Heart left ventricle (tissue), 16 donors: ENCODE results near the gene LAMA2. TPM values are rescaled to one million over a fixed set of nuclear protein-coding genes. Genes with fewer than 3 reads are reported as not detected.

Source experiments
- ATAC-seq, 4 donors: fragments of 200-7000 bp; cut with Tn5 transposase; one replicate each; pipeline ENCODE4 v1.9.1; 2020 to 2022; ENCODE audit warnings: moderate library complexity in 4 of 4, mild to moderate bottlenecking in 3 of 4, moderate number of reproducible peaks in 1 of 4
- DNase-seq, 5 donors: peaks; one replicate each; pipeline ENCODE4 v3.0.0-alpha.2; 2020
- H3K27ac ChIP-seq, 12 donors: fragments of 200-600 bp; sonication (generic) in 4 of 12; one replicate each; pipeline versions ENCODE4 v1.5.0 to v1.8.0; 2016 to 2022; ENCODE audit warnings: mild to moderate bottlenecking in 2 of 12
- H3K27me3 ChIP-seq, 9 donors: fragments of 200-600 bp; sonication (generic) in 2 of 9; one replicate each; pipeline versions ENCODE4 v1.5.1 to v1.8.0; 2016 to 2022; ENCODE audit warnings: mild to moderate bottlenecking in 3 of 9
- H3K36me3 ChIP-seq, 9 donors: fragments of 200-600 bp; sonication (generic) in 2 of 9; one replicate each; pipeline versions ENCODE4 v1.5.0 to v1.8.0; 2018 to 2022; ENCODE audit warnings: mild to moderate bottlenecking in 2 of 9
- H3K4me1 ChIP-seq, 12 donors: fragments of 200-600 bp; sonication (generic) in 4 of 12; one replicate each; pipeline versions ENCODE4 v1.5.0 to v1.8.0; 2016 to 2022; ENCODE audit warnings: mild to moderate bottlenecking in 3 of 12
- H3K4me3 ChIP-seq, 12 donors: fragments of 200-600 bp; sonication (generic) in 4 of 12; one replicate each; pipeline versions ENCODE4 v1.5.0 to v1.8.0; 2017 to 2022; ENCODE audit warnings: mild to moderate bottlenecking in 9 of 12, moderate library complexity in 4 of 12
- H3K9me3 ChIP-seq, 12 donors: fragments of 200-600 bp; sonication (generic) in 4 of 12; one replicate each; pipeline versions ENCODE4 v1.5.0 to v1.8.0; 2016 to 2022; ENCODE audit warnings: mild to moderate bottlenecking in 1 of 12
- POLR2A ChIP-seq, 2 donors: fragments of 450-650 bp; IDR thresholded peaks; one replicate each; pipeline ENCODE4 v1.6.1; 2017; ENCODE audit warnings: antibody characterized with exemption in 2 of 2, mild to moderate bottlenecking in 2 of 2, moderate library complexity in 2 of 2
- WGBS, 4 donors: extraction: QIAGEN DNeasy Blood & Tissue Kit in 2 of 4; methylation state at CpG; one replicate each; pipeline versions ENCODE4 v1.1.5 to v1.1.7; 2013 to 2018; 5-methylcytosine and 5-hydroxymethylcytosine counted together
- intact Hi-C, 10 donors: fragments of 100-400 bp; cut with DNase I; formaldehyde crosslinking; loops; one replicate each; pipeline versions ENCODE4 v1.11.1 to v1.14.2; 2022
- polyA plus RNA-seq, 2 donors: library from polyadenylated mRNA; stranded (reverse); fragments of 200-250 nt; gene quantifications; one replicate each; pipeline ENCODE4 v1.2.3, GENCODE V29; 2013
- total RNA-seq, 9 donors: library from RNA; depleted of rRNA in 2 of 9; stranded (reverse); fragments of >200 nt in 2 of 9; fragmentation: NEBNext Ultra II Directional in 3 of 9; extraction: Animal tissue kit (Norgen Biotek cat#: 25700) in 3 of 9; gene quantifications; one replicate each; pipeline versions ENCODE4 v1.1.0 to v1.2.4, GENCODE V29; 2016 to 2023
- TF ChIP-seq, protein P1 (sequence below), 12 donors: fragments of 200-600 bp; sonication (generic) in 4 of 12; IDR thresholded peaks; one replicate each; pipeline versions ENCODE4 v1.5.0 to v1.8.0; 2018 to 2022; ENCODE audit warnings: antibody characterized with exemption in 12 of 12, mild to moderate bottlenecking in 5 of 12
- donor health status: ischemic (EF 13 %, LVEDD 7.1; RV severe dilation, severe dysfunction).
- donor health status: healthy with polysubstance abuse.
- donor health status: DM: no; HTN: yes; CAD: no.
- donor health status: DM: no; HTN: no; CAD: no.
- donor health status: ischemic (EF 25% LVEDD 6.9; RV normal size, moderate dysfunction).
- donor health status: ischemic (EF 25% LVEDD 5.7; RV mildly dilated, moderate dysfunction).
- donor health status: healthy.
- donor health status: DM: yes; HTN: yes; CAD: no.
- donor health status: ischemic (EF 35%, LVEDD 5.7; RV mildly dilated, moderate dysfunction).
- donor health status: nonischemic (EF 11% LVEDD 7.7; RV severe dilation, severe dysfunction).
- donor health status: DM: yes; HTN: yes; CAD: no.
- donor health status: PGD.
- donor health status: ischemic (EF 29% LVEDD 5.4; RV normal size, mild dysfunction).
- donor health status: nonischemic (EF 23%, LVEDD 6.1; RV moderate dilation, normal function).

The LAMA2 gene
- total and polyA plus RNA-seq, 11 donors = 34.8 to 299 (median 206) TPM

DNA sequence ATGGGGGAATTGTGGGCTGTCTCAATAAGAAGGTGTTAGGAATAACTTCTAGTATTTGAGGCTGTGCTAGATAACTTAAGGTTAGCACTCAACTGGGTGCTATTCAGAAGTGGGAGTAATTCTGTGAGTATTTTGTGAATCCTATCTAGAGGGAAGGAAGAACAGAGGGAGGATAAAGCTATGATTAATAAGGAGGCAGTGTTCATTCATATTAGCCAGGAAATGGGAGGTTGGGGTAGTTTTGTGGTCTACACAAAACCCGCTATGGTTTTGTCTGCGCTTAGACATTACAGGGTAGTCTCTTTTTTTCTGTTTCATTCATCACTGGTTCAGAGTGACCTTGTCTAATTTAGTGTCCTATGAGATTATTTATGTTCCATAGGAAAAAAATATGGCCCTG is 486.0 kb downstream of the LAMA2 start:
- Histone ChIP-seq H3K4me1 (peaks cover 0 to 28% (median 6%) of the 10 kb centered on the region in 12 donors), H3K36me3 (peaks cover 0 to 78% (median 22%) of the 10 kb centered on the region in 9 donors), H3K4me3 (no peak overlapping the region), H3K27ac (peak overlapping the region in 10 of 12 donors; percentile 3 to 81 (median 64)), H3K27me3 (no peaks in the 10 kb centered on the region), H3K9me3 (no peaks in the 10 kb centered on the region)
- DNase-seq (no peak), ATAC-seq (peak in 1 of 4 donors; percentile 7)
- no peak for TF ChIP-seq POLR2A (IDR thresholded peaks at IDR 0.05)
- TF ChIP-seq, protein P1, sequence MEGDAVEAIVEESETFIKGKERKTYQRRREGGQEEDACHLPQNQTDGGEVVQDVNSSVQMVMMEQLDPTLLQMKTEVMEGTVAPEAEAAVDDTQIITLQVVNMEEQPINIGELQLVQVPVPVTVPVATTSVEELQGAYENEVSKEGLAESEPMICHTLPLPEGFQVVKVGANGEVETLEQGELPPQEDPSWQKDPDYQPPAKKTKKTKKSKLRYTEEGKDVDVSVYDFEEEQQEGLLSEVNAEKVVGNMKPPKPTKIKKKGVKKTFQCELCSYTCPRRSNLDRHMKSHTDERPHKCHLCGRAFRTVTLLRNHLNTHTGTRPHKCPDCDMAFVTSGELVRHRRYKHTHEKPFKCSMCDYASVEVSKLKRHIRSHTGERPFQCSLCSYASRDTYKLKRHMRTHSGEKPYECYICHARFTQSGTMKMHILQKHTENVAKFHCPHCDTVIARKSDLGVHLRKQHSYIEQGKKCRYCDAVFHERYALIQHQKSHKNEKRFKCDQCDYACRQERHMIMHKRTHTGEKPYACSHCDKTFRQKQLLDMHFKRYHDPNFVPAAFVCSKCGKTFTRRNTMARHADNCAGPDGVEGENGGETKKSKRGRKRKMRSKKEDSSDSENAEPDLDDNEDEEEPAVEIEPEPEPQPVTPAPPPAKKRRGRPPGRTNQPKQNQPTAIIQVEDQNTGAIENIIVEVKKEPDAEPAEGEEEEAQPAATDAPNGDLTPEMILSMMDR (IDR thresholded peaks at IDR 0.05) = no peak
- intact Hi-C loops = loop anchor here in 3 of 10 donors (5.0 to 10.0 kb wide), 3 partner anchors 37 to 644 kb away; no protein-coding TSS in a partner anchor
- WGBS, 4 donors = 85 to 100% (median 94%) methylated on average over 2 of the region's 2 CpGs

DNA sequence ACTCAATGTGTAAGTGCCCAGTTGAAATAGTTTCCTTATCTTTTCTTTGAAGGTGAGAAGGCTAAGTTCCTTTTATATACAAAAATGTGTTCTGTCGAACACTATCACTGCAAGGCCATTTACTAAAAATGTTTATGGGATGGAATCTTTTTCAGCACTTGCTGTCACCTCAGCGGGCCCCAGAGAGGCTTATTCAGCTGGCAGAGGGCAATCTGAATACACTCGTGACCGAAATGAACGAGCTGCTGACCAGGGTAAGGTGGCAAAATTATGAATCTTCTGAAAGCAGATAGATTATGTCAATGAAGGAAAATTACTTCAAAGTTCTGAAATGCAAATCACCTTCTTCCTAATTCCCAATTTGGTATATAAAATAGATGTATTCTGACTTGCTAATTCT is 486.8 kb downstream of the LAMA2 start:
- 38 to 49% (median 42%) methylated on average over 5 of the region's 5 CpGs for WGBS, 4 donors
- no peak for TF ChIP-seq POLR2A (IDR thresholded peaks at IDR 0.05)
- TF ChIP-seq, protein P1 (IDR thresholded peaks at IDR 0.05) = no peak
- Histone ChIP-seq H3K4me3 (peak overlapping the region in 2 of 12 donors; percentile 13 to 30), H3K36me3 (peaks cover 0 to 78% (median 22%) of the 10 kb centered on the region in 9 donors), H3K27me3 (no peaks in the 10 kb centered on the region), H3K27ac (peak overlapping the region in 11 of 12 donors; percentile 19 to 81 (median 59)), H3K4me1 (peaks cover 0 to 28% (median 6%) of the 10 kb centered on the region in 12 donors), H3K9me3 (no peaks in the 10 kb centered on the region)
- intact Hi-C loops = loop anchor here in 4 of 10 donors (5.0 to 10.0 kb wide), 3 partner anchors 37 to 645 kb away; no protein-coding TSS in a partner anchor
- DNase-seq (peak in 1 of 5 donors; percentile 17), ATAC-seq (peak; percentile 40 to 62 (median 46))

DNA sequence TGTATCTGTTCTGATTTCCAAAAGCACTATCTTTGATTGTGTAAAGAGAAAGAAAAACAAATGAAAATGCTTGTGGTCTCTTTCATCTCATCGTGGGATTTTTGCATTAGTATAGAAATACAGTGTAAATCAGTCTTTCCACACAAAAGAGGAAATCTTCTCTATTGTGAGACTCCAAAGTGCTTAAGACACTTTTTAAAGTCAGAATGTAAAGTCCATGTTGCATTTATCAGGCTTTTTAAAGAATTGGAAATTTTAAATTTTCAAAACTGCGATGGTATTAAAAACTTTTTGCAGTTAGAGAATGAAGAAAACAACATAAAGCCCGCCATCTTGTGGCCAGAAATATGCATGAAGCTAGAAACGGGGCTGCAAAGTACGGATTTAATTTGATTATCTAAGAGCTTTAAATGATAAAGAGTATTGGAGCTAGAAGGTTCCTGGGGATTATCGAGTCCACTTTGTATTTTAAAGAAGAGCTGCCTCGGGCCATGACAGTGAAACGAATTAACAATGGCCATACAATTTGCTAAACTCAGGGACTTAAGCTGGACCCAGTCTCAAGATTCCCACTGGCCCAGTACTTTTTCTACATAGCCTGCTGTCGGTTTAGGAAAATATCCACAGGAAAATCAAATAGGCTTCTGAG is 487.5 kb downstream of the LAMA2 start:
- ATAC-seq = no peak
- peaks cover 0 to 28% (median 6%) of the 10 kb centered on the region in 12 donors for H3K4me1 ChIP-seq
- 8 to 11% (median 9%) methylated on average over 9 of the region's 9 CpGs for WGBS, 4 donors
- peak in 1 of 5 donors; percentile 20 for DNase-seq
- no peaks in the 10 kb centered on the region for H3K27me3 ChIP-seq
- intact Hi-C loops = loop anchor here in 2 of 10 donors (10.0 kb wide), 1 partner anchor 646 kb away; no protein-coding TSS in a partner anchor
- H3K36me3 ChIP-seq = peaks cover 0 to 83% (median 22%) of the 10 kb centered on the region in 9 donors
- H3K27ac ChIP-seq = peak overlapping the region in 11 of 12 donors; percentile 19 to 81 (median 59)
- H3K4me3 ChIP-seq = peak overlapping the region in 3 of 12 donors; percentile 1 to 30 (median 13)
- TF ChIP-seq, protein P1 (IDR thresholded peaks at IDR 0.05) = peak; percentile 53 to 73 (median 66)
- no peak for TF ChIP-seq POLR2A (IDR thresholded peaks at IDR 0.05)
- H3K9me3 ChIP-seq = no peaks in the 10 kb centered on the region

DNA sequence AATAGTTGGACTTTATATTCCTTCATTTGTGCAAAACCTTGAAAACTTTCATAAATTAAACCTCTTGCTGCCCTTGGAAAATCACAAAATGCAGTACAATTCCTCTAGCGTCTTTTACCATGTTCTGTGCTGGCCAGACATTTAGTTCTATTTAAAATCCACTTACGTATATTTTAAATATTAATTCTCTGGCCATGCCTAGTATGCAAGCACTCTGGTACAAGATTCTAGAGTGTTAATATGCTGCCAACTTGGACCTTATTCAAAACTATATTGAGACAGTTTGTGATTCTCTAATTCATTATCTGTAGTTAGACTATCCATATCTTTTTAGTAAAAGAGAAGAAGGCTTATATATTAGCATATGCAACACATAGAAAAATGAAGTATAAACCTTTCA is 498.9 kb downstream of the LAMA2 start:
- Histone ChIP-seq H3K27ac (peak overlapping the region in 5 of 12 donors; percentile 11 to 31 (median 15)), H3K36me3 (peaks cover 0 to 80% (median 20%) of the 10 kb centered on the region in 9 donors), H3K9me3 (no peaks in the 10 kb centered on the region), H3K4me1 (peaks cover 0 to 15% (median 0%) of the 10 kb centered on the region in 12 donors), H3K27me3 (no peaks in the 10 kb centered on the region), H3K4me3 (no peak overlapping the region)
- ATAC-seq = peak; percentile 37 to 54 (median 46)
- intact Hi-C loops = no loop called here
- TF ChIP-seq POLR2A (IDR thresholded peaks at IDR 0.05) = no peak
- TF ChIP-seq, protein P1 (IDR thresholded peaks at IDR 0.05) = no peak
- DNase-seq = no peak
- 29 to 55% (median 52%) methylated on average over 2 of the region's 2 CpGs for WGBS, 4 donors
